H9 (cell line): ENCODE data around the gene ARHGAP26. TPM values are rescaled to one million over a fixed set of nuclear protein-coding genes. Genes with fewer than 3 reads are reported as not detected.

Experiments
- DNase-seq: peaks from one replicate; pipeline ENCODE4 v3.0.0-alpha.2; 2017
- H2AFZ ChIP-seq: one replicate; pipeline ENCODE4 v1.6.1; 2013; ENCODE audit warnings: mild to moderate bottlenecking, low read length, control low read depth, moderate library complexity
- H2AK5ac ChIP-seq: 2 replicates; pipeline ENCODE4 v1.6.1; 2013; ENCODE audit warnings: low read length, control low read depth, mixed read lengths; ENCODE audit not compliant: insufficient read length
- H2BK120ac ChIP-seq: one replicate; pipeline ENCODE4 v1.6.1; 2013; ENCODE audit warnings: low read depth, mild to moderate bottlenecking, low read length, control low read depth, inconsistent platforms; ENCODE audit not compliant: poor library complexity, severe bottlenecking
- H2BK12ac ChIP-seq: 2 replicates; pipeline ENCODE4 v1.6.1; 2013; ENCODE audit warnings: low read length, control low read depth, mixed read lengths, low read depth; ENCODE audit not compliant: insufficient read length
- H2BK15ac ChIP-seq: 2 replicates; pipeline ENCODE4 v1.6.1; 2013; ENCODE audit warnings: low read depth, low read length, control low read depth
- H2BK20ac ChIP-seq: one replicate; pipeline ENCODE4 v1.6.1; 2013; ENCODE audit warnings: low read depth, mild to moderate bottlenecking, low read length, control low read depth, inconsistent platforms; ENCODE audit not compliant: poor library complexity, severe bottlenecking
- H2BK5ac ChIP-seq: 2 replicates; pipeline ENCODE4 v1.6.1; 2013; ENCODE audit warnings: low read length, control low read depth, mixed read lengths; ENCODE audit not compliant: insufficient read length
- H3K14ac ChIP-seq: 2 replicates; pipeline ENCODE4 v1.6.1; 2013; ENCODE audit warnings: low read length, control low read depth; ENCODE audit not compliant: insufficient read depth
- H3K18ac ChIP-seq: 2 replicates; pipeline ENCODE4 v1.6.1; 2013; ENCODE audit warnings: low read depth, mild to moderate bottlenecking, mixed read lengths, low read length, control low read depth; ENCODE audit not compliant: insufficient read length
- H3K23ac ChIP-seq: 2 replicates; pipeline ENCODE4 v1.6.1; 2013; ENCODE audit warnings: low read length, control low read depth, mixed read lengths, low read depth; ENCODE audit not compliant: insufficient read length
- H3K23me2 ChIP-seq: 2 replicates; pipeline ENCODE4 v1.6.1; 2013; ENCODE audit warnings: low read depth, mild to moderate bottlenecking, mixed read lengths, low read length, control low read depth; ENCODE audit not compliant: insufficient read length, poor library complexity, severe bottlenecking
- H3K27ac ChIP-seq: 2 replicates; pipeline ENCODE4 v1.5.1; 2013; ENCODE audit warnings: low read length, control low read depth, mixed read lengths, low read depth; ENCODE audit not compliant: insufficient read length
- H3K27me3 ChIP-seq: 2 replicates; pipeline ENCODE4 v1.6.1; 2013; ENCODE audit warnings: low read length, control low read depth, inconsistent platforms; ENCODE audit not compliant: insufficient read depth
- H3K4ac ChIP-seq: 2 replicates; pipeline ENCODE4 v1.6.1; 2013; ENCODE audit warnings: low read depth, mild to moderate bottlenecking, control low read depth, inconsistent platforms, low read length, moderate library complexity
- H3K4me1 ChIP-seq: 2 replicates; pipeline ENCODE4 v1.6.1; 2013; ENCODE audit warnings: low read length, control low read depth, inconsistent platforms; ENCODE audit not compliant: insufficient read depth
- H3K4me2 ChIP-seq: 2 replicates; pipeline ENCODE4 v1.6.1; 2013; ENCODE audit warnings: low read length, control low read depth, mixed read lengths; ENCODE audit not compliant: insufficient read length, insufficient read depth
- H3K56ac ChIP-seq: 2 replicates; pipeline ENCODE4 v1.6.1; 2013; ENCODE audit warnings: low read depth, mild to moderate bottlenecking, mixed read lengths, low read length, control low read depth; ENCODE audit not compliant: insufficient read length
- H3K79me1 ChIP-seq: 2 replicates; pipeline ENCODE4 v1.6.1; 2013; ENCODE audit warnings: low read depth, mild to moderate bottlenecking, moderate library complexity, low read length, control low read depth, inconsistent platforms; ENCODE audit not compliant: insufficient read depth, poor library complexity, severe bottlenecking
- H3K79me2 ChIP-seq: 2 replicates; pipeline ENCODE4 v1.6.1; 2013; ENCODE audit warnings: low read length, control low read depth, inconsistent platforms; ENCODE audit not compliant: insufficient read depth
- H3K9ac ChIP-seq: 2 replicates; pipeline ENCODE4 v1.6.1; 2013; ENCODE audit warnings: low read length, control low read depth, mixed read lengths; ENCODE audit not compliant: insufficient read length; ENCODE audit errors: extremely low read depth
- H3K9me3 ChIP-seq: one replicate; pipeline ENCODE4 v1.6.1; 2013; ENCODE audit warnings: low read depth, low read length, inconsistent platforms; ENCODE audit not compliant: control insufficient read depth
- H3T11ph ChIP-seq: one replicate; pipeline ENCODE4 v1.6.1; 2013; ENCODE audit warnings: mild to moderate bottlenecking, low read length, control low read depth, inconsistent platforms
- H4K20me1 ChIP-seq: one replicate; pipeline ENCODE4 v1.6.1; 2013; ENCODE audit not compliant: control insufficient read depth, insufficient read length, insufficient read depth
- H4K5ac ChIP-seq: 2 replicates; pipeline ENCODE4 v1.6.1; 2013; ENCODE audit warnings: low read depth, mild to moderate bottlenecking, mixed read lengths, low read length, control low read depth; ENCODE audit not compliant: insufficient read length
- H4K8ac ChIP-seq: replicated peaks from 2 replicates; pipeline ENCODE4 v1.6.1; 2013; ENCODE audit warnings: low read length, control low read depth, mixed read lengths, low read depth; ENCODE audit not compliant: insufficient read length
- H4K91ac ChIP-seq: 2 replicates; pipeline ENCODE4 v1.6.1; 2013; ENCODE audit warnings: low read depth, mild to moderate bottlenecking, moderate library complexity, mixed read lengths, low read length, control low read depth; ENCODE audit not compliant: insufficient read length
- H3K27ac Mint-ChIP-seq, 3 experiments: 2 replicates in 2 of 3; 3 replicates in 1 of 3; pipeline ENCODE4 v1.8.0; 2020 to 2021; ENCODE audit warnings: mixed read lengths in 3 of 3, mild to moderate bottlenecking in 1 of 3, moderate library complexity in 1 of 3
- H3K27me3 Mint-ChIP-seq: 2 replicates; pipeline ENCODE4 v1.8.0; 2021; ENCODE audit warnings: low read depth, mild to moderate bottlenecking, moderate library complexity, mixed read lengths
- H3K36me3 Mint-ChIP-seq, 3 experiments: 2 replicates in 2 of 3; 3 replicates in 1 of 3; pipeline ENCODE4 v1.8.0; 2020 to 2021; ENCODE audit warnings: low read depth in 3 of 3, mixed read lengths in 3 of 3; ENCODE audit not compliant: insufficient read depth in 1 of 3
- H3K4me1 Mint-ChIP-seq, 2 experiments: 2 replicates each; pipeline ENCODE4 v1.8.0; 2020; ENCODE audit warnings: mixed read lengths in 2 of 2
- H3K4me3 Mint-ChIP-seq, 2 experiments: 2 replicates in 1 of 2; 3 replicates in 1 of 2; pipeline ENCODE4 v1.8.0; 2020 to 2021; ENCODE audit warnings: mild to moderate bottlenecking in 2 of 2, mixed read lengths in 2 of 2, moderate library complexity in 1 of 2
- H3K9me3 Mint-ChIP-seq, 2 experiments: 2 replicates in 1 of 2; 3 replicates in 1 of 2; pipeline ENCODE4 v1.8.0; 2020; ENCODE audit warnings: mild to moderate bottlenecking in 2 of 2, mixed read lengths in 2 of 2, moderate library complexity in 1 of 2
- WGBS: extraction: QIAGEN DNeasy Blood & Tissue Kit; methylation state at CpG from one replicate; pipeline ENCODE4 v1.1.7; 2013; ENCODE audit warnings: missing lambda C conversion rate, low lambda C conversion rate, mixed read lengths; ENCODE audit not compliant: insufficient read length; ENCODE audit errors: extremely low coverage; 5-methylcytosine and 5-hydroxymethylcytosine counted together
- total RNA-seq: library from RNA; stranded (reverse); gene quantifications from 2 replicates; pipeline ENCODE4 v1.2.1, GENCODE V29; 2021
- TF ChIP-seq, protein P1 (sequence below): fragments of 200-600 bp; sonication (generic); conservative IDR thresholded peaks from 3 replicates; pipeline ENCODE4 v1.8.0; 2021; ENCODE audit warnings: antibody characterized with exemption, mild to moderate bottlenecking

ARHGAP26 gene
- total RNA-seq, 1 experiment from 2014 or later, result 13.8 TPM

DNA sequence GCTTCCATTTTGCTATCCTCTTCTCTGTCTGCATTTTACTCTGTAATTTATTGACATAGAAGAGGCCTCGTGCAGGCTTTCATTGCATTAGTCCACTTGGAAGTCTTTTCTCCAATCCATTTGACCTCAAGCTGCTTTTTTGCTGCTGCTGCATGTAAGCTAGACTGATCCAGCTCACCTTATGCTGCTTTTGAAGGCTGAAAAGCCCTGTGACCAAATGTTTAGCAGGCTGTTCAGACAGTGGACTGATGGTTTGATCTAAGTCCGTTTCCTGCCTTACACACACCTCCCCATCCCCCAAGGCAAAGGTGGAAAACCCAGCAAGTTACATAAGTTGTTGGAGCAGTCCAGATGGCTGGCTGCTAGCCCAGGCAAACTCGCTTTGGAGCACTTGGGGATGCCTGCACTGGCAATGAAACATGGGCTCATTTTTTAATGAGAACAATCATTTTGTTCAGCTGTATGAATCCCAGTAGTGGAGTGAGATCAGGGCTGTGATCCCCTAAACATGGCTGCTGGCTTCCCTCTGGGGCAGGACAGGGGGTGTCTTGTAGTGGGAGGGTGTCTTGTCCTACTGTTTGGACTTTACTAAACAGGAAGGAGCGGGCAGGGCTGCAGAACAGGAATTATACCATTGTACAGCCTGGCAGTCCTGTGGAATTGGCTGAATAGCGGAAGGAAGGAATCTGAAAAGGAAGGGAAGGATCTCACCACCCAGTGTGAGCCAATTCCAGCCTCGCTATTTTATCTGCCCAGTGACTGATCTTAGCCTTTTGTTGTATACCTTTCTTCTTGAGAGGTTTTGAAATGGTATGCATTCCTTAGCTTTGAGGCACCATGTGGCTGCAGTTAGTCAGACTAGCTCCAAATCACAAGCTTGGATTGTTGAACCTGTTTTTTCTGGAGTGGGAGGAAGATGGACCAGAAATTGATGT lies 212.0 kb downstream of the ARHGAP26 start:
- H3K9me3 ChIP-seq, result no peaks in the 10 kb centered on the region
- H2AK5ac ChIP-seq, result no peak overlapping the region
- H3K9ac ChIP-seq, result no peak overlapping the region
- TF ChIP-seq, protein P1, sequence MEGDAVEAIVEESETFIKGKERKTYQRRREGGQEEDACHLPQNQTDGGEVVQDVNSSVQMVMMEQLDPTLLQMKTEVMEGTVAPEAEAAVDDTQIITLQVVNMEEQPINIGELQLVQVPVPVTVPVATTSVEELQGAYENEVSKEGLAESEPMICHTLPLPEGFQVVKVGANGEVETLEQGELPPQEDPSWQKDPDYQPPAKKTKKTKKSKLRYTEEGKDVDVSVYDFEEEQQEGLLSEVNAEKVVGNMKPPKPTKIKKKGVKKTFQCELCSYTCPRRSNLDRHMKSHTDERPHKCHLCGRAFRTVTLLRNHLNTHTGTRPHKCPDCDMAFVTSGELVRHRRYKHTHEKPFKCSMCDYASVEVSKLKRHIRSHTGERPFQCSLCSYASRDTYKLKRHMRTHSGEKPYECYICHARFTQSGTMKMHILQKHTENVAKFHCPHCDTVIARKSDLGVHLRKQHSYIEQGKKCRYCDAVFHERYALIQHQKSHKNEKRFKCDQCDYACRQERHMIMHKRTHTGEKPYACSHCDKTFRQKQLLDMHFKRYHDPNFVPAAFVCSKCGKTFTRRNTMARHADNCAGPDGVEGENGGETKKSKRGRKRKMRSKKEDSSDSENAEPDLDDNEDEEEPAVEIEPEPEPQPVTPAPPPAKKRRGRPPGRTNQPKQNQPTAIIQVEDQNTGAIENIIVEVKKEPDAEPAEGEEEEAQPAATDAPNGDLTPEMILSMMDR, result no peak
- H4K20me1 ChIP-seq, result no peaks in the 10 kb centered on the region
- H2BK20ac ChIP-seq, result no peak overlapping the region
- H3K27ac ChIP-seq, result no peak overlapping the region
- no peak overlapping the region for H3K56ac ChIP-seq
- WGBS, result no CpG with 5 or more reads among the region's 6 CpGs
- peaks cover 3 to 6% (median 4%) of the 10 kb centered on the region in 3 experiments; a peak in 5 of 7 replicates for H3K36me3 Mint-ChIP-seq
- H4K91ac ChIP-seq, result no peak overlapping the region
- no peaks in the 10 kb centered on the region for H3K23me2 ChIP-seq
- H3K9me3 Mint-ChIP-seq, result peaks cover 3% of the 10 kb centered on the region in 2 experiments; a peak in 4 of 5 replicates
- no peak overlapping the region for H3T11ph ChIP-seq
- H3K27ac Mint-ChIP-seq, result peak overlapping the region in 1 of 3 experiments; percentile 50; a peak in 2 of 7 replicates
- no peak overlapping the region for H3K4me2 ChIP-seq
- H3K4ac ChIP-seq, result no peak overlapping the region
- H2BK120ac ChIP-seq, result no peak overlapping the region
- no peak overlapping the region for H4K5ac ChIP-seq
- no peak for DNase-seq
- no peak overlapping the region for H2BK12ac ChIP-seq
- H3K27me3 Mint-ChIP-seq, result no peaks in the 10 kb centered on the region
- no peaks in the 10 kb centered on the region for H3K27me3 ChIP-seq
- H3K4me3 Mint-ChIP-seq, result no peak overlapping the region
- H3K79me2 ChIP-seq, result no peaks in the 10 kb centered on the region
- H2BK5ac ChIP-seq, result no peak overlapping the region
- H4K8ac ChIP-seq, result no peak overlapping the region
- no peaks in the 10 kb centered on the region for H3K79me1 ChIP-seq
- no peak overlapping the region for H3K14ac ChIP-seq
- no peak overlapping the region for H2BK15ac ChIP-seq
- no peak overlapping the region for H3K18ac ChIP-seq
- peaks cover 33 to 34% of the 10 kb centered on the region in 2 experiments for H3K4me1 Mint-ChIP-seq
- peaks cover 16% of the 10 kb centered on the region; the same call in 1 of the 2 replicates for H3K4me1 ChIP-seq
- no peak overlapping the region for H2AFZ ChIP-seq
- H3K23ac ChIP-seq, result no peak overlapping the region
